PC-9 (cell line): ENCODE measurements around the gene ZNF865.

Experiments
- CTCF ChIP-seq: fragments of 200-600 bp; sonication (generic); conservative IDR thresholded peaks from 2 replicates; pipeline ENCODE4 v1.6.1; 2017; ENCODE audit warnings: mixed run types, antibody characterized with exemption, mild to moderate bottlenecking, moderate library complexity
- EZH2 ChIP-seq: fragments of 200-600 bp; sonication (generic); IDR thresholded peaks from 2 replicates; pipeline ENCODE4 v1.8.0; 2017; ENCODE audit warnings: antibody characterized with exemption, low read depth

- TF ChIP-seq CTCF (no peak), EZH2 (no peak)
Measured at GRCh38 chr19:55597501-55597921, 7.9 kb upstream of the ZNF865 start.
